PC-3 (cell line): ENCODE data around the gene SPRED2.

ENCODE experiments used
- EZH2phosphoT487 ChIP-seq: fragments of 300-600 bp; sonication (generic); IDR thresholded peaks from 2 replicates; pipeline ENCODE4 v1.6.1; 2018; ENCODE audit warnings: mild to moderate bottlenecking, antibody characterized with exemption, low read length, borderline replicate concordance
- TF ChIP-seq, protein P1 (sequence below): fragments of 300-600 bp; sonication (generic); conservative IDR thresholded peaks from 2 replicates; pipeline ENCODE4 v1.5.1; 2017; ENCODE audit warnings: antibody characterized with exemption, low read depth, mild to moderate bottlenecking, low read length

GRCh38 chr2:65268957-65269356 is 163.4 kb downstream of the SPRED2 start:
- TF ChIP-seq, protein P1, sequence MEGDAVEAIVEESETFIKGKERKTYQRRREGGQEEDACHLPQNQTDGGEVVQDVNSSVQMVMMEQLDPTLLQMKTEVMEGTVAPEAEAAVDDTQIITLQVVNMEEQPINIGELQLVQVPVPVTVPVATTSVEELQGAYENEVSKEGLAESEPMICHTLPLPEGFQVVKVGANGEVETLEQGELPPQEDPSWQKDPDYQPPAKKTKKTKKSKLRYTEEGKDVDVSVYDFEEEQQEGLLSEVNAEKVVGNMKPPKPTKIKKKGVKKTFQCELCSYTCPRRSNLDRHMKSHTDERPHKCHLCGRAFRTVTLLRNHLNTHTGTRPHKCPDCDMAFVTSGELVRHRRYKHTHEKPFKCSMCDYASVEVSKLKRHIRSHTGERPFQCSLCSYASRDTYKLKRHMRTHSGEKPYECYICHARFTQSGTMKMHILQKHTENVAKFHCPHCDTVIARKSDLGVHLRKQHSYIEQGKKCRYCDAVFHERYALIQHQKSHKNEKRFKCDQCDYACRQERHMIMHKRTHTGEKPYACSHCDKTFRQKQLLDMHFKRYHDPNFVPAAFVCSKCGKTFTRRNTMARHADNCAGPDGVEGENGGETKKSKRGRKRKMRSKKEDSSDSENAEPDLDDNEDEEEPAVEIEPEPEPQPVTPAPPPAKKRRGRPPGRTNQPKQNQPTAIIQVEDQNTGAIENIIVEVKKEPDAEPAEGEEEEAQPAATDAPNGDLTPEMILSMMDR = no peak
- no peak for TF ChIP-seq EZH2phosphoT487
